HG03135 (cell line): Measurements from ENCODE around the gene CDKN1B.
"Not testable (repeated sequence)": the region's sequence is repeated elsewhere in the genome, so short reads cannot be mapped to it uniquely, and the experiment has no call there.

Experiments
- ATAC-seq: cut with Tn5 transposase; IDR thresholded peaks from one replicate; pipeline ENCODE4 v1.9.1; 2021; ENCODE audit warnings: mild to moderate bottlenecking, moderate library complexity; ENCODE audit not compliant: unreplicated experiment

CDKN1B gene

DNA sequence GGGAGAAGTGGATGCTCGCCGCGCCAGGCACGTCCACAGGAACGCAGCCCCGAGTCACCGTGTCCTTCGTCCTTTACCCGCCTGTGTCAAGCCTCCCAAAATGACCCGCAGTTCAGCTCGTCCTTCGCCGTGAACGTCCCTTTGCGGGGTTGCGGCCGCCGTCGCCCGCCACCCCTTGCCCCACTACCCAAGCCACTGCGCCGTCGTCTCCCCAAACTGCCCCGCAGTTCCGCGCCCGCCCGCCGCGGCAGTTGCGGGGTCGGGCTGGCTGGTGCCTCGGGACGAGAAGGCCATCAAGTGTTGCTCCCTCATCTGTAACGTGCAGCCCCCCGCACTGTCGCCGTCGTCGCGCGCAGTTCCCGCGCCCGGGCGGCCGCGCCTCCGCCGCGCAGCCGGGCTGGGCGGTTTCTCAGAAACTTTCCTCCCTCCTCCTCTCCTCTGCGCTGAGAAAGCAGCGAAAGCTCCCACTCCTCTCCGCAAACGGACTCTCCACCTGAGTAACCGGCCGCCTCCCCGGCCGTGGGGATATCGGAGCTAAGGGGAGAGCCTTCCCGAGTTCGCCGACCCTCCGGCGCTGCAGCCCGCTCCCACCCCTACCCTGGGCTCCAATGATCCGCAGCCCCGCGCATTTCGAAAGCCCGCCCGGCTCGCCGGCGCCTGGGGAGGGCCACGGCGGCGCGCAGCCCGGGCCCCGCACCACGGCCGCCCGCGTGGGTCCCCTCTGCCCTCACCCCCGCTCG is 6.7 kb downstream of the CDKN1B start:
- ATAC-seq = no peak

GRCh38 chr12:12724421-12725085 is 7.4 kb downstream of the CDKN1B start:
- peak; percentile 20 for ATAC-seq

GRCh38 chr12:12725086-12725955 is 8.2 kb downstream of the CDKN1B start:
- peak; percentile 51 for ATAC-seq

DNA sequence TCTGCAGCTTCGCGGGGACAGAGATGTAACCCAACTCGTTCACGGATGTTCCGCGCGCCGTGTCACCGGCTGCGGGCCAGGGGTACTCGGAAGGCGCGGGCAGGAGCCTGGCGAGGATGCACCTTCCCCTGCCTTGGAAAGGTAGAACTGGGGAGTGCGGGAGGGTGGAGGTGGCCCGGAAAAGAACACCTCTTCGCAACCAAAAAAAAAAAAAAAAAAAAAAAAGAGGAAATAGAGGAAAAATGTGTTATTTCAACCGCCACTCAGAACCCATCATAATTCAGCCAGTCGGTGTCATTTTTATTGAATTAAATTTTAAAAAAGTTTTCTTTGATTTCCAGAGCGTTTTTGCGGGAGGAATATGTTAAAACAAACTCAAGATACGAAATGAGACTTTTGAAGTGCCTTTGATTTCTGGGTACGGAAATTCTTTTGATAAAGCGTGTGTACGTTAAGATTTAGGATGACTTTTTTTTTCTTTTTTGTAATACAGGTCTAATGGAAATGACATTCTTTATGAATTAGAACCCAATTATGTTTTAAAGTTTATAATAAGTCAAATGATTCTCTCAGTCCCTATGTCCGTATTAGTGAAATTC is 8.9 kb downstream of the CDKN1B start:
- no peak for ATAC-seq

DNA sequence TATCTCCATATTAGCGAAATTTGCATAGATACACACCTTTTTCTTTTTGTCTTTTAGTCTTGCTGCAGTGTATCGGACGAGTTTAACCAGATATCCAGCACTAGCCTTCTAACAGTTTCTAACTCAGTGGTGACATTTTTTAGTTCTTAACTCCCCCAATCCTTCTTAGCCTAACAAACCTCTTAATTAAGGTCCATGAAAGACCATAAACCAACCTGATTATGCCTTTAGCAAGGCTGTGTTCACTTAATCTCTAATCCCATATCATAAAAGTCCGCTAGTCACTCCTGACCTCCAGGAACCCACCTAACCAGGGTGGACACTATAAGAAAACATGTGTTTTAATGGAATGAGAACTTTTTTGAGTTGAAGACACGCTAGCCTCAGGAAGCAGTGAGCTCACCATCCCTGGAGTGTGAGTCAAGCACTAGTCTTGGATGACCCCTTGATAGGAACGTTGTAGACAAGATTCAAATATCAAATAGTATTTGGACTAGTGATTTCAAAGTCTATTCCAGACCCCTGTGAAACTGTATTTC is 9.5 kb downstream of the CDKN1B start:
- ATAC-seq = no peak

DNA sequence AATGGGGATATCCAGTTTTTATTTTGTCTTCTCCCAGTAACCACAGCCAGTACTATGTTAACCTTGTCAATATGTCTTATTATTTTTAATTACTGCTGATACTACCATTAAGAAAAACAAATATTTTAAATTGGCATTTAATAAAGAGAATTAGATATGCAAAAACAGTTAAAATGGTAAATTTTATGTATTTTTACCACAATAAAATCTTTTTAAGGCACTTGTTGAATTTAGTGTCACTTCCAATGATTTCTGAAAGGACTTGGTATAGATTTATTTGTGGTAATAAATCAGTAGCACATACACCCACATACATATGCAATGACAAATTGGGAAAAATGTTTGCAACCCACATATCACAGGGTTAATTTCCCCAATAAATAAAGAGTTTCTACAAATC is 14.0 kb downstream of the CDKN1B start:
- no peak for ATAC-seq

DNA sequence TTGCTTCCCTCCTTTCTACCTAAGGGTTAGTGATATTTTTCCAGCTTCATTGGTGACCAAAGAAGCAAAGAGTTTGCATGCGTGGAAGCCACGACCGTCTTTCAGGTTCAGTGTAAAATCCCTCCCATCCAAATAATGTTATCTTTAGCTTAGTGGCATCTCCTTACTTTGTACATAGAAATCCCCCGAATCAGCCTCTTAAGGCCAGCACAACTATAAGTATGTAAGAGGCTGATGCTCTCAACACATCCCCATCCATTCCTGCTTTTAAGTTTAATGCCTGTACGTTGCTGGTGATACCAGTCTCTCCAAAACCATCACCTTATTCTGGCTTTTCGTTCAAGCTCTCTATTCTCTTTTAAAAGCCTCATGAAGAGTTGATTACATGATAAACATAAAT is 14.6 kb downstream of the CDKN1B start:
- ATAC-seq = no peak

- ATAC-seq = no peak
Observed at GRCh38 chr12:12733118-12733517, 15.9 kb downstream of the CDKN1B start.

GRCh38 chr12:12734054-12734453 is 16.9 kb downstream of the CDKN1B start:
- ATAC-seq = no peak

DNA sequence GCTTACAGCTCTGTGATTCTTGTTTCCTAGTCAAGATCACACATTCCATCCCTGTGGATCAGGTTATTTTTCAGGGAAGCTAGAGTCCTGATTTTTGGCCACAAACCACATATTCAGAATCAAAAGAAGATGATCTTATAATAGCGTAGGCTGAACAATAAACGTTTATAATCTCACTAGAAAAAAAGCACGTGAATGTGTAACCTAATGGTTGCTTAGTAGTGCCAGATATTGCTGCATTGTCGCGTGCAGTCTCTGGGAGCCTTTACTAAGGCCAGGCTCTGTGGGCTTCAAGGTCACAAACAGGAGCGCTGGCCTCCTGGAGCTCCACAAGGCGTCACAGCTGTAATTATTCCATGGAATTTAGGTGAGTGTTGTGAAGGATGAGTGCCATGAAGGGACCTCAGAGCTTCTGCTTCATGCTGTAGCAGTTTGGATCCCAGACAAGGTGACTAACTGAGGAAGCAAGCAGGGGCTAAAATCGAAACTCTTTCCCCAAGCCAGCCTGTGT is 17.4 kb downstream of the CDKN1B start:
- no peak for ATAC-seq

GRCh38 chr12:12735301-12735700 is 18.1 kb downstream of the CDKN1B start:
- no peak for ATAC-seq

GRCh38 chr12:12736759-12737676 is 19.9 kb downstream of the CDKN1B start:
- peak; percentile 65 for ATAC-seq

- not testable (repeated sequence) for ATAC-seq
Observed at GRCh38 chr12:12738152-12738551, 21.0 kb downstream of the CDKN1B start.

DNA sequence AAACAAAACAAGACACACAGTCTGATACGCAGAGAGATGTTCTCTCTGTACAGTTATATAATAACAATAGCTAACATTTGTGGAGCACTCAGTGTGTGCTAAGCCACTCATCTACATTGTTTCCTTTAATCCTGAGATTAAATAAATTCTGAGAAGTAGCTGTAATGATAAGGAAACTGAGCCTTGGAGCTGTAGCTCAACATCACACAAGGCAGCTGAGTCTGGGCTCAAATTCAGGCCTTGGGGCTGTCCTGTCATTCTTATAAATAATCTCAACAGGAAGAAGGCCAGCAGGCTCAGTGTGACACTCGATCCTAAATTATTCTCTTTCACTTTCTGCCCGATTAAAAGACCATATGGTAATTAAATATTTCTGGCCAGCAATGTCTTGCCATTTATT is 24.5 kb downstream of the CDKN1B start:
- no peak for ATAC-seq

- ATAC-seq = no peak
Observed at GRCh38 chr12:12744546-12745305, 27.6 kb downstream of the CDKN1B start.

- no peak for ATAC-seq
Observed at GRCh38 chr12:12745576-12746211, 28.5 kb downstream of the CDKN1B start.

- no peak for ATAC-seq
Observed at GRCh38 chr12:12747278-12747677, 30.1 kb downstream of the CDKN1B start.

DNA sequence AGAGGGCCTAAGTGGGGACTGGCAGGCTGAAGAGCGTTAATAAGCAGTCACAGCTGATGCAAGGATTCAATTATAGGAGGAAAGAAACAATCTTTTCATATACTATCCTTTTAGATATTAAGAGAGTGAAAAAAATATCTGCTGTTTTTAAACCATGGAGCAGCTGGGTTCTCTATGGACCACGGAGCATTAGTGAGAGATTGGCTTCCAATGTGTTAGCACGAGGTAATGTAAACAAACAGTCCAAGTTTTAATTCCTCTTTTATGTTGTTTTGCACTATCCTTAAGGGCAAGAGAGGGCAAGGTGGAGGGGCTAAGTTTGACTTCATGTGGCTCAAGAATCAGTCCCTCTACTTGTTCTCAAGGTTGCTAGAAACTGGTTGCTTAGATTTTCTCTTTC is 30.9 kb downstream of the CDKN1B start:
- ATAC-seq = no peak
